GM18868 (cell line): ENCODE results near the gene EXTL2.
"Not testable (repeated sequence)": the region's sequence is repeated elsewhere in the genome, so short reads cannot be mapped to it uniquely, and the experiment has no call there.

Source experiments
- ATAC-seq: cut with Tn5 transposase; IDR thresholded peaks from one replicate; pipeline ENCODE4 v1.9.1; 2021; ENCODE audit warnings: mild to moderate bottlenecking, moderate library complexity; ENCODE audit not compliant: unreplicated experiment

Gene EXTL2

GRCh38 chr1:100903777-100904176 lies 9.1 kb upstream of the EXTL2 start:
- ATAC-seq = no peak

DNA sequence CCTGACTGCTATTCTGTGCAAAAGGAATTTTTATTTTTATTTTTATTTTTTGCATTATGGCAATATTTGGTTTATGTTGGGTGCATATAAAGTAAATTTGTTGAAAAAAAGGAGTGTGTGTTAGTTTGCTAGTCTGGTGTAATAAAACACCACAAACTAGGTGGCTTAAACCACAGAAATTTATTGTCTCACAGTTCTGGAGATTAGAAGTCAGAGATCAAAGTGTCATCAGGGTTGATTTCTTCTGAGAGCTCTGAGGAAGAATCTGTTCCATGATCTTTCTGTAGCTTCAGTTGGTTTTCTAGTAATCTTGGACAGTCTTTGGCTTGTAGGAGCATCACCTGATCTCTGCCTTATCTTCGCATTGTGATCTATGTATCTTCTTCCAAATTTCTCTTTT lies 7.7 kb upstream of the EXTL2 start:
- ATAC-seq = no peak

GRCh38 chr1:100896481-100896982 lies 1.9 kb upstream of the EXTL2 start:
- peak; percentile 56 for ATAC-seq

GRCh38 chr1:100895540-100896480 lies 1.2 kb upstream of the EXTL2 start, which contains the start of gene SLC30A7:
Gene SLC30A7 (plus strand): TSS chr1:100896090. CDS start chr1:100896263, 173 bp downstream.
- peak; percentile 78 for ATAC-seq

- ATAC-seq = no peak
These were observed 924 bp downstream of the EXTL2 start for GRCh38 chr1:100893718-100894117.

DNA sequence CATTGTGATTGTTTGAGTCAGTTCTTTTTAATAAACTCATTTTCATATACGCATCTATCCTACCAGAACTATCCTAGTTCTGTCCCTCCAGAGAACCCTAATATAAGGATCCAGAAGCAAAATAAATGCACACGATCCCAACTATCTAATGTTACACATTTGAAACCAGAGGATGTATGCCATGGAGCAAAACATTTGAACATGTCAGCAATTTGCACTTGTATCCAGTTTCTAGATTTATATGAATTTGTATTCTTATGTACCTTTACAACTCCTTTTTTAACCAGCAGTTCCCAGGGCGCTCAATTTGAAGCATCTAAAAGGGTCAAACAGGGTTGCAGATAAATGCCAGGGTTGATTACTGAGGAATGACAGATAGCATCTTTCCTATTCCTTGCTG lies 2.1 kb downstream of the EXTL2 start:
- no peak for ATAC-seq

DNA sequence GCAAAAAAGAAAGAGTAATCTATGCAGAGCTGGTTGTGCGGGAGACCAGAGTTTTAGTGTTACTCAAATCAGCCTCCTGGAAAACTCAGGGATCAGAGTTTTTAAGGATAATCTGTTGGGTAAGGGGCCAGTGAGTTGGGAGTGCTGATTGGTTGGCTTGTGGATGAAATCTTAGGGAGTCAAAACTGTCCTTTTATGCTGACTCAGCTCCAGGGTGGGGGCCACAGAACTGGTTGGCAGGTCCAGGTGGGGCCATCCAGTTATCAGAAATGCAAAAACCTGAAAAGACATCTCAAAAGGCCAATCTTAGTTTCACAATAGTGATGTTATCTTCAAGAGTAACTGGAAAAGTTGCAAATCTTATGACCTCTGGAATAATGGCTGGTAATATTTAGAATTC lies 3.3 kb downstream of the EXTL2 start:
- no peak for ATAC-seq

GRCh38 chr1:100889869-100890482 lies 4.7 kb downstream of the EXTL2 start:
- not testable (repeated sequence) for ATAC-seq

DNA sequence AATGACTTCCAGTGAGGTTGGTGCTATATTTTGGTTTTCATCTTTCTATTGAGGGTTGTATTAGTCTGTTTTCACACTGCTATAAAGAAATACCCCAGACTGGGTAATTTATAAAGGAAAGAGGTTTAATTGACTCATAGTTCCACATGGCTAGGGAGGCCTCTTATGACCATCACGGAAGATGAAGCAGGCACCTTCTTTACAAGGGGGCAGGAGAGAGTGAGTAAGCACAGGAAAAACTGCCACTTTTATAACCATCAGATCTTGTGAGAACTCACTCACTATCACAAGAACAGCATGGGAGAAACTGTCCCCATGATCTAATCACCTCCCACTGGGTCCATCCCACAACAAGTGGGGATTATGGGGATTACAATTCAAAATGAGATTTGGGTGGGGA lies 5.6 kb downstream of the EXTL2 start:
- ATAC-seq = not testable (repeated sequence)

GRCh38 chr1:100883963-100884362 lies 10.7 kb downstream of the EXTL2 start:
- ATAC-seq = no peak

DNA sequence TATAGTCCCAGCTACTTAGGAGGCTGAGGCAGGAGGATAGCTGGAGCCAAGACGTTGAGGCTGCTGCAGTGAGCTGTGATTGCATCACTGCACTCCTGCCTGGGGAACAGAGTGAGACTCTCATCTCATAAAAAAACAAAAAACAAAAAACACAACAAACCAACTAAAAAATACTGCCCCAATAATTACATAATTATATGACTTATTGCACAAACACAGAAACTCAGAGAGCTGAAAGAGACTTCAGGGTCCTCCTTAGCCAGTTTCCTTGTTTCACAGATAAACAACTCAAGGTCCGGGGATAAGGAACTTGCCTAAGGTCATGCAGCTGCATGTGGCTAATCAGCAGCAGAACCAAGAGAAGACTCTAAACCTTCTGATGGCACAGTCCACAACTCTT lies 11.9 kb downstream of the EXTL2 start:
- no peak for ATAC-seq

- no peak for ATAC-seq
These were observed 13.0 kb downstream of the EXTL2 start for GRCh38 chr1:100881687-100882086.

DNA sequence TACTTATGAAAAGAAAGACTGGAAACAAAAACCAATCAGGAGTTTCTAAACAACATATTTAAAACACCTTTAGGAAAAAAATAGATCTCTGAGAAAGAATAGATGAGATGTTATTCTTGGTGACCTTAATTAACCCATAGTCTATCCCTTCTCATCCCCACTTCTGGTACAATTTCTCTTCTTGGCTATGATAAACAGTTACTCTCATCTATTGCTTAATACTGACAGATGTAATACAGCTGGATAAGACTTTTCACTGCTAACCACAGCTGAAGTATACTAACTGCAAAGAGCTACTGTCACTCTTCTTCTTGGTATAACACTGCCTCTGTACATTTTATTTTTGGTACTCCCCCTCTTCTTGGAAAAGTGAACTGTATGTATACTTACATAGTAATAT lies 15.2 kb downstream of the EXTL2 start:
- no peak for ATAC-seq

DNA sequence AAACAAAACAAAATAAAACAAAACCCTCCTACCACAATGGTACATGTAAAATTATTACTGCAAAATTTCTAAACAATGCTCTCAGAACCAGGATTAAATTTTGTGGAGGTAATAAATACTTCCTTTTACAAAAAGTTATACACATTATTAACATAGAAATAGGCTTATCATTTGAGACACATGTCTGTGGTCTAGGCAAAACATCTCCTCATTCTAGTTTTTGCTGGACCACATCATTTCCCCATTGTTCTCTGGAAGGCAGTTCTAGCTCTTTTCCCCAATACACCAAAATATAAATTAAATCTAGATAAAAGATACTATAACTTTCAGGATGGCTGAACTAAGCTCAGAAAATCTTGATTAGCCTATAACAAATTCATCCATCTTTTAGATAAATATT lies 18.4 kb downstream of the EXTL2 start:
- ATAC-seq = no peak

DNA sequence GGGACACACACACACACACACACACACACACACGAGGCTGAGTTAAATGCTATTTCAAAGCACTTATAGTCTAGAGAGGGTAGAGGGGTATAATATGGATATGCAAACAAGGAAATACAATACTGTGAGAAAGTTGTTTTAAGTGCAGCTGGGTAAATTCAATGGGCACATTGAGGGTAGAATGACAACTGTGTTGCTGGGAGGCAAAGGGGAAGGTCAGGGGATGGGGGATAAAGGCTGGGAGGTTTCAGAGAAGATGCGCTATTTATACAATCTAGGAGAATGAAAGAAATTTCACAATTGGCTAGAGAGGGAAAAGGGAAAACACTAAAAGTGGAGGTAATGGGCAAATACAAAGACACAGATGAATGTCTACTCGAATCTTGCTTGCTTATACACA lies 19.4 kb downstream of the EXTL2 start:
- ATAC-seq = no peak

GRCh38 chr1:100874433-100874832 lies 20.2 kb downstream of the EXTL2 start:
- ATAC-seq = no peak

DNA sequence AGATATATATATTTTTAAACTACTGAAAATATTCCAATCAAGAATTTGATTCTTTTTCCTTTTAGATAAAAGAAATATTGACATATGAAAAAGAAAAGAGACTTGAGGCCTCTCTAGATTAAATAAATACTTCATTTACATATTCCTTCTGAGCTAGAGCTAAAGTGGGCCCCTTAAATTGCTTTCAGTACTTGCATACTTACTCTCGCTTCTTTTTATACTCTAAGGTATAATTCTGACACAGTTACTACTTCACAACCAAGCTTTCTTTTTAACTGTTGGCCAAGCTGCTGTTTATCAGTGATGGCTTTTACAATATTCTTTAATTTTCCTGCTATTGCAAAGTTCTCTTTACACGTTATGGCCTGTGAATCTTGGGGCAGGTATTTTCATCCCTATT lies 24.6 kb downstream of the EXTL2 start:
- no peak for ATAC-seq

DNA sequence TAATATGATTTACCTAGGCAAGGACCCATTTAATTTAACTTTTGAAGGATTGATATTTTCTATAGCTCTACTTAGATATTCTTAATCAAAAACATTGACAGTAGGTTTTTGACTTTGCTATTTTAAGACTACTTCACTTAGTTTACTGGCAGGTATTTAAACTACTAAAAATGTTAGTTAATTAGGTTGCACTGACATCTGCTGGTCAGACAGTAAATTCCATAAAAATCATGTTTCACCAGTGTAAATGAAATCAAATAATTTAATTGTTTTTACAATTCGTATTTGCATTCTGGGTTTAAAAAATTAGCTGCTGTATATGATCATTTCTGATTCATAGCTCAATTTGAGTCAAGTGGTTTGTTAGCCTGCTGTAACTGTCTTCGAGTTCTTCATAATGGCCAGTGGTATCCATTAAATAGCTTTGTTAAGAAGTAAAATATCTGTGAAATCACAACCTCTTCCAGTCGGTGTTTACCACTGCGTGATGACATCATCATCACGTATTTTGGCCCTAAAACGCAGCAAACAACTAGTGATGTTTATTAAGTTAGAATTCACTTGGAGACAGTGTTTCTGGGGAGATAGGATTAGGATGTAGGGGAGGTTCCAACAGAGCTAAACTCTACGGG lies 26.2 kb downstream of the EXTL2 start:
- ATAC-seq = no peak

- no peak for ATAC-seq
These were observed 27.8 kb downstream of the EXTL2 start for GRCh38 chr1:100866901-100867206.

DNA sequence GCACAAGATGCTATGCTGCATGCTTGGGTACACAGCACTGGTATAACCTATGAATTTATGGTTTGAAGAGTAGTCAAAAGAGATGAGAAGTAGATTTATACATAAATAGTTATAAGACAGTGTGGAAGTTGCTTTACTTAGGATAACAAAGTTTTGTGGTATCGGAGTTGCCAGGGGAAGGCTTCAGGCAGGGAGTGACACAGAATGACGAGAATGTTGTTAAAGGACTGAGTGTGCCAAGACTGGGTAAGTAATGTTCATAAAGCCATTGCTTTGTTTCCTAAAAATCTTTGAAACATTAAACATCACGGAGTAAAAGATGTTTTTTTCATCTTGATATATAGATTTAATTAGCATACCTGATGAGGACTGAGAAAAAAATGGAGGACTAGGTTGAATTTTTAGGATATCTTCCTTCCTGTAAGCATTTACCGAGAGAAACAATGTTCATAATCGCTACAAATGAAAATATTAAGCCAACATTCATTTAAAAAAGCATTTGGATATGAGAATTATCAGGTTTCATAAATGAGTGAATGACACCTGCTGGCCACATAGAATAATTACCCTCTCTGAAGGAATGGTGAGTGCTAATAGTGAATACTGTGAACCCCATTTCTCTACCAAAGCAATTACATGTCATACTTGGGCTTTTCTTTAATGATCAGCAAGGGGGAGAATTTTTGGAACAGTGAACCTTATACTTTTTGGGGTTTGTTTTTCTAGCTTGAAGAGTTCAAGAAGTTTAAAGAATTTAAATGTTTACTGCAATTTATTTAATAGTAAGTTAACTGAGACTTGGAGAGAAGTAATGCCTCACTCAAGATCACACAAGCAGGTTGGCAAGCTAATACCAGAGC lies 28.4 kb downstream of the EXTL2 start:
- no peak for ATAC-seq

DNA sequence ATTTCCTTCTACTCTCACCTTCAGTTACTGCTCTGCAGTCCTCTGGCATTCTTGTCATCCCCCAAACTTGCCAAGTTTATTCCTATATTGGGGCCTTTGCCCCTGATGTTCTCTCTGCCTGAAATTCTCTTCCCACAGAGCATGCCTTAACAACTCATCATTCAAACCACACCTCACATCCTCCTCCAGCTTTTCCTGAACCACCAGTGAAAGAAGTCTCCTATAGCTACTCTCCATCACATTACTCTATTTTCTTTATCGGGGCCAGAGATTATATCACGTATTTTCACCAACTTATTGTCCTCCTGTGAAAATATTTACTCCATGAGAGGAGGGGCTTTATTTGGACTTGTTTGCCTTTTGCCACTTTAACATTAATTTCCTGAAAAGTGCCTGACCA lies 32.1 kb downstream of the EXTL2 start:
- ATAC-seq = no peak
